CD4-positive, alpha-beta T cell (primary cell): Measurements from ENCODE around the gene GAS7. TPM values are rescaled to one million over a fixed set of nuclear protein-coding genes. Genes with fewer than 3 reads are reported as not detected.

ENCODE experiments used
- ATAC-seq: fragments of 200-7000 bp; cut with Tn5 transposase; one replicate; pipeline ENCODE4 v1.10.0; 2022; ENCODE audit warnings: mild to moderate bottlenecking; ENCODE audit not compliant: poor library complexity
- CTCF ChIA-PET: fragments of 350-600 bp; sonication (Branson Sonifier 250); formaldehyde crosslinking; loops from one replicate; lab custom pipeline; 2021; ENCODE audit warnings: antibody characterized with exemption, inconsistent platforms; lab: Charles Lee
- POLR2A ChIA-PET: fragments of 350-600 bp; sonication (Branson Sonifier 250); formaldehyde crosslinking; loops from one replicate; lab custom pipeline; 2021; ENCODE audit warnings: antibody characterized with exemption, inconsistent platforms; lab: Charles Lee
- DNase-seq, 14 experiments: peaks; one replicate each; pipeline ENCODE4 v3.0.0-alpha.2; 2013 to 2020; ENCODE audit warnings: mixed read lengths in 2 of 14
- H3K27ac ChIP-seq, 2 donors: one replicate each; pipeline versions ENCODE4 v1.5.1 to v1.7.0; 2013; ENCODE audit warnings: low read length in 2 of 2, low read depth in 1 of 2, mild to moderate bottlenecking in 1 of 2
- H3K27me3 ChIP-seq, 2 experiments: 1 replicate in 1 of 2; 2 replicates in 1 of 2; pipeline versions ENCODE4 v1.6.1 to v1.7.0; 2013; ENCODE audit warnings: low read length in 2 of 2, control low read depth in 1 of 2, mild to moderate bottlenecking in 1 of 2, moderate library complexity in 1 of 2; ENCODE audit not compliant: insufficient read depth in 2 of 2, control insufficient read depth in 1 of 2
- H3K36me3 ChIP-seq: one replicate; pipeline ENCODE4 v1.6.1; 2013; ENCODE audit warnings: low read length, control low read depth; ENCODE audit not compliant: insufficient read depth
- H3K4me1 ChIP-seq: one replicate; pipeline ENCODE4 v1.6.1; 2013; ENCODE audit warnings: low read length, control low read depth; ENCODE audit not compliant: insufficient read depth
- H3K4me3 ChIP-seq: one replicate; pipeline ENCODE4 v1.5.1; 2013; ENCODE audit warnings: mild to moderate bottlenecking, low read length, moderate library complexity
- H3K9me3 ChIP-seq, 2 experiments: 1 replicate in 1 of 2; 2 replicates in 1 of 2; pipeline versions ENCODE4 v1.6.1 to v1.7.0; 2013; ENCODE audit warnings: low read length in 2 of 2, mild to moderate bottlenecking in 2 of 2, control low read depth in 1 of 2, moderate library complexity in 1 of 2; ENCODE audit not compliant: control insufficient read depth in 1 of 2, insufficient read depth in 1 of 2
- H3K27ac Mint-ChIP-seq: one replicate; pipeline ENCODE4 v1.8.0; 2020; ENCODE audit warnings: mixed read lengths
- H3K27me3 Mint-ChIP-seq: one replicate; pipeline ENCODE4 v1.8.0; 2021; ENCODE audit warnings: mixed read lengths
- H3K36me3 Mint-ChIP-seq: one replicate; pipeline ENCODE4 v1.8.0; 2021; ENCODE audit warnings: low read depth, mixed read lengths
- H3K4me1 Mint-ChIP-seq: one replicate; pipeline ENCODE4 v1.8.0; 2021; ENCODE audit warnings: low read depth, mixed read lengths
- H3K4me3 Mint-ChIP-seq: one replicate; pipeline ENCODE4 v1.8.0; 2020; ENCODE audit warnings: mild to moderate bottlenecking, mixed read lengths
- H3K9me3 Mint-ChIP-seq: one replicate; pipeline ENCODE4 v1.8.0; 2020; ENCODE audit warnings: mixed read lengths
- intact Hi-C, 2 experiments: fragments of 100-400 bp; cut with DNase I in 1 of 2; cut with micrococcal nuclease in 1 of 2; formaldehyde crosslinking; loops; one replicate each; pipeline versions ENCODE4 v1.15.1 to v1.9.0; 2023 to 2025; cut with DNase I, micrococcal nuclease
- total RNA-seq, 174 experiments: library from RNA in 2 of 174; stranded (reverse) in 2 of 174; gene quantifications; one replicate each; pipeline ENCODE4 v1.2.3 and lab custom pipeline; 2021 to 2026
- TF ChIP-seq, protein P1 (sequence below): fragments of 200-600 bp; IDR thresholded peaks from one replicate; pipeline ENCODE4 v1.8.0; 2022; ENCODE audit warnings: antibody characterized with exemption, mild to moderate bottlenecking

Gene GAS7
- total RNA-seq, 2 experiments from 2014 or later = 1.8 to 3.4 TPM

DNA sequence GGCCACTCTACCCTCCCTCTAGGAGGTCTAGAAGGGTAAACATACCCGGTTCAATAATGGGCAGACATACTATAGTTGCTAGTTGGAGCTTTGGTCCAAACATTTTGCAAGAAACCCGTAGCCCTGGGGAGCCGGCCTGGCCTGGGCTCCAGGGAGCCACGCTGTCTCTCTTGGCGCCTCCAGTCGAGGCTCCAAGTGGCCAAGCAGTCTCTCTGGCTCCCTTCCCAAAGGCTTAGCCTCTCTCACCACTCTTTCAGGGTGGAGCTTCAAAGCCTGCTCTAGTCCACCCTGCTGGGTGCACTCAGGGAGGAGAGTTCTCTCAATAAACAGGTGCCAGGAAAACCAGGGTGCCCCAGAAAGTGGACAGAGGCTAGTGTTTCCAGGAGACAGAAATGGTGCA lies 325.6 kb downstream of the GAS7 start:
- no peak for DNase-seq
- no peak overlapping the region for H3K4me3 ChIP-seq
- CTCF ChIA-PET = no interaction called here
- Mint-ChIP-seq H3K36me3 (no peaks in the 10 kb centered on the region), H3K9me3 (no peaks in the 10 kb centered on the region), H3K27me3 (peaks cover 39% of the 10 kb centered on the region), H3K27ac (no peak overlapping the region), H3K4me3 (no peak overlapping the region), H3K4me1 (no peaks in the 10 kb centered on the region)
- POLR2A ChIA-PET = no interaction called here
- no peaks in the 10 kb centered on the region for H3K4me1 ChIP-seq
- peaks cover 0 to 7% of the 10 kb centered on the region in 2 experiments for H3K9me3 ChIP-seq
- TF ChIP-seq, protein P1, sequence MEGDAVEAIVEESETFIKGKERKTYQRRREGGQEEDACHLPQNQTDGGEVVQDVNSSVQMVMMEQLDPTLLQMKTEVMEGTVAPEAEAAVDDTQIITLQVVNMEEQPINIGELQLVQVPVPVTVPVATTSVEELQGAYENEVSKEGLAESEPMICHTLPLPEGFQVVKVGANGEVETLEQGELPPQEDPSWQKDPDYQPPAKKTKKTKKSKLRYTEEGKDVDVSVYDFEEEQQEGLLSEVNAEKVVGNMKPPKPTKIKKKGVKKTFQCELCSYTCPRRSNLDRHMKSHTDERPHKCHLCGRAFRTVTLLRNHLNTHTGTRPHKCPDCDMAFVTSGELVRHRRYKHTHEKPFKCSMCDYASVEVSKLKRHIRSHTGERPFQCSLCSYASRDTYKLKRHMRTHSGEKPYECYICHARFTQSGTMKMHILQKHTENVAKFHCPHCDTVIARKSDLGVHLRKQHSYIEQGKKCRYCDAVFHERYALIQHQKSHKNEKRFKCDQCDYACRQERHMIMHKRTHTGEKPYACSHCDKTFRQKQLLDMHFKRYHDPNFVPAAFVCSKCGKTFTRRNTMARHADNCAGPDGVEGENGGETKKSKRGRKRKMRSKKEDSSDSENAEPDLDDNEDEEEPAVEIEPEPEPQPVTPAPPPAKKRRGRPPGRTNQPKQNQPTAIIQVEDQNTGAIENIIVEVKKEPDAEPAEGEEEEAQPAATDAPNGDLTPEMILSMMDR = no peak
- H3K27me3 ChIP-seq = no peaks in the 10 kb centered on the region
- no peak overlapping the region for H3K27ac ChIP-seq
- no peak for ATAC-seq
- intact Hi-C loops = no loop called here
- H3K36me3 ChIP-seq = no peaks in the 10 kb centered on the region

DNA sequence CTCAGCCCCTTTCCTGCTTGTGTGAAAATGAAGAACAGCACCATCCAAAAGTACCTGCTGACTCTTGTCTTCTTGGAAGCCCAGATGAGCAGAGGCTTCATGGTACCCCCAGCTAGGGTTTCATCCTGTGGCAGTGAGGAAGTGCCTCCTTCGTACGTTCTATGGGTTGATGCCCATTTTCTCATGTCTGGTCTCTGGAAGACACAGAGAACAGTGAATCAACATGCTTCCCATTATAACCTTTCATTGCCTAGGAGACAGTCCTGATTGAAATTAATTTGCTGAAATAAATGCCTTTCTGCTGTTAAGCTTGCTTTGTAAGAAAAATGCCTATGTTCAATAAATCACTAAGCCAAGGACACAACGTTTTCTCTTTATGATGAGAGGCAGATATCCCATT lies 329.9 kb downstream of the GAS7 start:
- ChIA-PET CTCF (no interaction called here), POLR2A (no interaction called here)
- Histone ChIP-seq H3K27ac (no peak overlapping the region), H3K36me3 (no peaks in the 10 kb centered on the region), H3K4me1 (no peaks in the 10 kb centered on the region), H3K4me3 (no peak overlapping the region), H3K9me3 (peaks cover 0 to 7% of the 10 kb centered on the region in 2 experiments), H3K27me3 (no peaks in the 10 kb centered on the region)
- TF ChIP-seq, protein P1 = no peak
- Mint-ChIP-seq H3K27me3 (peaks cover 18% of the 10 kb centered on the region), H3K27ac (no peak overlapping the region), H3K9me3 (no peaks in the 10 kb centered on the region), H3K4me1 (no peaks in the 10 kb centered on the region), H3K36me3 (no peaks in the 10 kb centered on the region), H3K4me3 (no peak overlapping the region)
- ATAC-seq (no peak), DNase-seq (no peak)
- intact Hi-C loops = no loop called here

DNA sequence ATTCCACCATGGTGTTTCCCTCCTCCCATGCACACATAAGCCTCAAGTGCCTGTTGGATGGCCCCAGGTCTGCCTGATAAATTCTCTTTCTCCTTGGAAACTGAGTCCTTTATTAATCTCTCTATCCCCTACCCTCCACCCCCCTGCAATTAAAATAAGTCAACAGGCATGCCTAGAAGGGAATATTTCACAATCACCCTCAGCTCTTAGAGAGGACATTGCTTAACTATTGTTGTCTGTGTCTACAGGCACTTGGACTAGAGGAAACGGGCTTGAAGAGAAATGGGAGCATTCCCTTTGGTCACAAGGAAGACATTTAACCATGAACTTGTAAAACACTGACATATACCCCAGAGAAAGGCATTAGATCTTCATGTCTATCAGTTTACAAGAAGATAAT lies 332.8 kb downstream of the GAS7 start:
- Histone ChIP-seq H3K4me1 (no peaks in the 10 kb centered on the region), H3K4me3 (no peak overlapping the region), H3K27me3 (peaks cover 0 to 2% of the 10 kb centered on the region in 2 experiments), H3K36me3 (no peaks in the 10 kb centered on the region), H3K27ac (no peak overlapping the region), H3K9me3 (peaks cover 0 to 6% of the 10 kb centered on the region in 2 experiments)
- TF ChIP-seq, protein P1 = no peak
- intact Hi-C loops = no loop called here
- ATAC-seq = no peak
- Mint-ChIP-seq H3K4me1 (no peaks in the 10 kb centered on the region), H3K27ac (no peak overlapping the region), H3K9me3 (no peaks in the 10 kb centered on the region), H3K36me3 (no peaks in the 10 kb centered on the region), H3K27me3 (peaks cover 2% of the 10 kb centered on the region), H3K4me3 (no peak overlapping the region)
- CTCF ChIA-PET = no interaction called here
- POLR2A ChIA-PET = no interaction called here
- DNase-seq = no peak
